H54 (cell line): ENCODE data around the gene CACNA1A.
A peak's percentile ranks its signal among the peaks of the same experiment; 100 is the strongest.
"Not testable (repeated sequence)": the region's sequence is repeated elsewhere in the genome, so short reads cannot be mapped to it uniquely, and the experiment has no call there.

Source experiments
- DNase-seq: peaks from one replicate; pipeline ENCODE4 v3.0.0; 2011; ENCODE audit warnings: low spot score, mixed read lengths; ENCODE audit not compliant: insufficient read length
- FAIRE-seq: peaks from 3 replicates; lab custom pipeline; 2011; peaks lifted over from hg19 to GRCh38; lab: Jason Lieb, UNC
- POLR2A ChIP-seq: IDR thresholded peaks from 2 replicates; pipeline ENCODE4 v1.6.1; 2011; ENCODE audit warnings: low read depth, mild to moderate bottlenecking, low read length

The CACNA1A gene

GRCh38 chr19:13506471-13506820, at the start of gene CACNA1A:
CACNA1A (minus strand) TSS chr19:13506479; CDS start chr19:13506224, 255 bp downstream.
- DNase-seq (no peak), FAIRE-seq (no peak)
- TF ChIP-seq POLR2A: no peak

- no peak for TF ChIP-seq POLR2A
- DNase-seq (no peak), FAIRE-seq (no peak)
Measured at GRCh38 chr19:13554506-13555240, 48.4 kb upstream of the CACNA1A start.

DNA sequence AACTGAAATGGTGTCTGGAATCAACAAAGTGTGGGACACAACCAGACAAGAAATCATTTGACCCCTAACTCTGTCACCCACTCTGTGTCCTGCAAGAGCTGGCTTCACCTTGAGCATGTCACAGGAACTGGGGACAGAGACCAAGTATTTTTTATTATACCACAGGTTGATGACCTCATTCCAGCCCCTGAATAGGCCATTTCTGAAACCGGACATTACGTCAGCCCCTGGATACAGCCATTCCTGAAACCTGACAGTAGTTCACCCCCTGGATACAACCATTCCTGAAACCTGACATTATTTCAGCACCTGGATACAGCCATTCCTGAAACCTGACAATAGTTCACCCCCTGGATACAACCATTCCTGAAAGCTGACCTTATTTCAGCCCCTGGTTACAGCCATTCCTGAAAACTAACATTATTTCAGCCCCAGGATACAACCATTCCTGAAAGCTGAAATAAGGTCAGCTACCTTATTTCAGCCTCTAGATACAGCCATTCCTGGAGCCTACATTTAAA, 47.7 kb upstream of the CACNA1A start:
- no peak for FAIRE-seq
- no peak for DNase-seq
- TF ChIP-seq POLR2A: no peak

DNA sequence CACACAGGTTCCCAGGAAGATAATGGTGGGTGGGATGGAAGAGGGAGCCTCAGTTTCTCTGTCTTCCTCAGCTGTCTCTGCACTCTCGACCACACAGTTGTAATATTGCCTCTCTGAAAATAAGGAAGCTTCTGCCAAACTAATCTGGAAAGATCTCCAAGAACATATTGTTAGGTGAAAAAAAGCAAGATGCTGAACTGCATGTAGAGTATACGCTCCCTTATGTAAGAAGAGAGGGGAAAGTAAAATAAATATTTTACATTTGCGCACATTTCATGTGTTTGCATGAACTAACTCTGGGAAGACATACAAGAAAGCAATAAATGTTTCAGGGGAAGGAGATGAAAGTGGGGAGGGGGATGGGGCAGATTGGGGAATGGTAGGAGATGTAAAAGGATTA, 41.9 kb upstream of the CACNA1A start:
- DNase-seq (no peak), FAIRE-seq (no peak)
- no peak for TF ChIP-seq POLR2A

GRCh38 chr19:13547102-13547501, 40.8 kb upstream of the CACNA1A start:
- TF ChIP-seq POLR2A: no peak
- no peak for FAIRE-seq

GRCh38 chr19:13544423-13544822, 38.1 kb upstream of the CACNA1A start:
- no peak for TF ChIP-seq POLR2A
- FAIRE-seq (no peak), DNase-seq (no peak)

More at GRCh38 chr19:13547102-13547501, 40.8 kb upstream of the CACNA1A start:
- DNase-seq: no peak

DNA sequence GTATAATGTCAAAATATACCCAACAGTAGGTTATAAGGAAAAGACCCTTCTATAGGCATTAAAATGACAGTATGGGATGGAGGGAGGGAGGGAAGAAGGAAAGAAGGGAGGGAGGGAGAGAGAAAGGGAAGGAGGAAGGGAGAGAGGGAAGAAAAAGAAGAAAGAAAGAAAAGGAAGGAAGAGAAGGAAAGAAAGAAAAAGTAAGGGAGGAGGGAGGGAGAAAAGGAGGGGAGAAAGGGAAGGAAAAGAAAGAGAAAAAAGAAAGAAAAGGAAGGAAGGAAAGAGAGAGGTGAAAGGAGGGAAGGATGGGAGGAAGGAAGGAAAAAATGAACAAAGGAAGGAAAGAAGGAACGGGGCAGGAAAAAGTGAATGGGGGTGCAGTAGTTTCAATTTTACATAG, 35.3 kb upstream of the CACNA1A start:
- DNase-seq: no peak
- no peak for TF ChIP-seq POLR2A
- no peak for FAIRE-seq

DNA sequence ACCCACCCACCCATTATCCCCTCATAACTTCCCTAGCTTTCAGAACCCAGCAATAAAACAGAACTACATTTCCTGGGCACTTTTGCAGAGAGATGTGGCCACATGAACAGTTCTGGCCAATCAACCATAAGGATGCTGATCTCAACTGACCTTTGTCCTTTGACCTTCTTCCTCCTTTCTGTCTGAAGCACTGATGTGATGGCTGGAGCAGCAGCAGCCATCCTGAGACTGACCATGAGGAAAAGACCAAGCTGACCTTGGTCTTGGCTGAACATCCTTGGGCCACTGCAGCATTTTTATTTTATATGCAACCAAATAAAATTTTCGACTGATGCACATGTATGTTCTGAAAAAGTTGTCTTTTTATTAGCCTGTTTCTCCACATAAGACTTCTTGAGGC, 33.1 kb upstream of the CACNA1A start:
- no peak for DNase-seq
- TF ChIP-seq POLR2A: no peak

GRCh38 chr19:13538601-13539253, 32.4 kb upstream of the CACNA1A start:
- FAIRE-seq: no peak
- DNase-seq: no peak
- TF ChIP-seq POLR2A: no peak

More for the DNA sequence above, 33.1 kb upstream of the CACNA1A start:
- FAIRE-seq: no peak

- FAIRE-seq: no peak
- TF ChIP-seq POLR2A: no peak
- DNase-seq: no peak
Measured at GRCh38 chr19:13537454-13537853, 31.2 kb upstream of the CACNA1A start.

GRCh38 chr19:13530720-13531119, 24.4 kb upstream of the CACNA1A start:
- no peak for TF ChIP-seq POLR2A
- no peak for FAIRE-seq
- DNase-seq: no peak

DNA sequence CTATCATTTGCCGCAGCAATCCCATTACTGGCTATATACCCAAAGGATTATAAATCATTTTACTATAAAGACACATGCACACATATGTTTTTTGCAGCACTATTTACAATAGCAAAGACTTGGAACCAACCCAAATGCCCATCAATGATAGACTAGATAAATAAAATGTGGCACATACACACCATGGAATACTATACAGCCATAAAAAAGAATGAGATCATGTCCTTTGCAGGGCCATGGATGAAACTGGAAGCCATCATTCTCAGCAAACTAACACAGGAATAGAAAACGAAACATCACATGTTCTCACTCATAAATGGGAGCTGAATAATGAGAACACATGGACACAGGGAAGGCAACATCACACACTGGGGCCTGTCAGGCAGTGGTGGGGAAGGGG, 23.4 kb upstream of the CACNA1A start:
- not testable (repeated sequence) for FAIRE-seq

GRCh38 chr19:13526552-13526951, 20.3 kb upstream of the CACNA1A start:
- DNase-seq: peak; percentile 30
- FAIRE-seq: no peak
- no peak for TF ChIP-seq POLR2A

More for the DNA sequence above, 23.4 kb upstream of the CACNA1A start:
- not testable (repeated sequence) for DNase-seq

- FAIRE-seq: no peak
- no peak for DNase-seq
- no peak for TF ChIP-seq POLR2A
Measured at GRCh38 chr19:13521066-13521465, 14.8 kb upstream of the CACNA1A start.
